GM19193 (cell line): Measurements from ENCODE around the gene KCNC1.

Experiments used
- POLR2A ChIP-seq: IDR thresholded peaks from 4 replicates; pipeline ENCODE4 v1.6.1; 2011; ENCODE audit not compliant: insufficient read depth, insufficient read length; ENCODE audit errors: extremely low read depth

KCNC1 gene

DNA sequence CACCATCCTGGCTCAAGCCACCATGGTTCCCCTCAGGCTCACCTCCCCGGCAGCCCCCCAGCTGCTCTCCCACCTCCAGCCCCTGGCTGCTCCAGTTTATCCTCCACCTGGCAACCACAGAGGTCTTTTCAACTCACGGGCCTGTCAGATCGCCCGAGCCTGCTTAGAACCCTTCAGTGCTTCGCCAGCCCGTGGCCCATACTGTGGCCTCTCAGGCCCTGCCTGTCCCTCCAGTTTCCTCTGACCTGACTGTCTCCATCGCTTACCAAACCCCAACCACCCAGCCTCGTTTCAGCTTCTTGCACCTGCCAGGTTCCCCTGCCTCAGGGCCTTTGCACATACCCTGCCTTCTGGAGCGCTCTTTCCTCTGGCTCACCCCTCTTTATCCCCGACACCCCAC is 6.9 kb downstream of the KCNC1 start:
- TF ChIP-seq POLR2A = no peak

DNA sequence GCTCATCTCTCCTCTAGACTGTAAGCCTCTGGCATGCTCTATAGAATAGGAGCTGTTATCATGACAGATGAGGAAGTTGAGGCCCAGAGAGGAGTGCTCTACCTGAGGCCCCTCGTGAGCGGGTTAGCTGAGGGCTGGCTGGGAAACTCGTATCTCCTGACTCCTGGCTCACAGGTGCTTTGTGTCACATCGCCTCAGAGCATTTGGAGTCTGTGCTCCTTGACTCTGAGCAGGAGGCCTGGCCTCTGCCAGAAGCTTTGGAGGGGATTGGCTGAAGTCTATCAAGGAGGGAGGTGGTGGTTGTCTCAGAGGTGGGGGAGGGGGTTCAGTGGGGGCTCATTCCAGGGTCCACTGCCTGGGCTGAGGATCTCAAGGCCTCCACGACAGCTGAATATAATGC is 7.4 kb downstream of the KCNC1 start:
- no peak for TF ChIP-seq POLR2A

DNA sequence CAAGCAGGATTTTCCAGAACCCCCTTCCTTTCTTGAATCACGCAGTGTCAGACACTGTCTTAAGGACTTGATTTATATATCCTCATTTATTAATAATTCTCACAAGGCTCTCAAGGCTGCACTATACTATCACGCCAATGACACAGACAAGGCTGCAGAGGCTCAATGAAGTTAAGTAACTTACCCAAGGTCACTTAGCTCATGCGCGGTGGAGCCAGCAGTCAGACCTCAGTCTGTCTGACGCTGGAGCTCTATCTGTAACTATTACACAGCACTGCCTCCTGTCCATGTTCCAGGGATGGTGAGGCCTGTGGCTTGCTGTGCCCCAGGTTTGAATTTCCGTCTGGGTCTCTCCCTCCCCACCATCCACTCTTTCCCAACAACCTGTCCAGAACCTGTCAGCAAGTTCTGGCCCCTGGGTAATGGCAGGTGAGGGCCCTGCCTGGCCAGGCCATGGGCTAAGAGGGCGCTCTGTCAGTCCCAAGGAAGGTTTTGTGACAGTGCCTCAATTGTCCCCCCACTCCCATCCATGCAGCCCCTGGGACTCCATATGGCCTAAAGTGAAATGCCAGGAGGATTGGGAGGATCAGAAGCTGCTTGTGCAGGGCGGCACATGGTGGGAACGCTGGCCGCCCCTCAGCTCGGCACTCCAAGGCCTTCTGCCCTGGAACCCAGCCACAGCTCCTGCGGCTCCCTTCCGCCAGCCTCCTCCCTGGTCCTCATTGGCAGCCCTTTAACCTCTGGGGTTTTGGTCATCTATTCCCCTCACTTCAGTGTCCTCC is 8.6 kb downstream of the KCNC1 start:
- TF ChIP-seq POLR2A = no peak

DNA sequence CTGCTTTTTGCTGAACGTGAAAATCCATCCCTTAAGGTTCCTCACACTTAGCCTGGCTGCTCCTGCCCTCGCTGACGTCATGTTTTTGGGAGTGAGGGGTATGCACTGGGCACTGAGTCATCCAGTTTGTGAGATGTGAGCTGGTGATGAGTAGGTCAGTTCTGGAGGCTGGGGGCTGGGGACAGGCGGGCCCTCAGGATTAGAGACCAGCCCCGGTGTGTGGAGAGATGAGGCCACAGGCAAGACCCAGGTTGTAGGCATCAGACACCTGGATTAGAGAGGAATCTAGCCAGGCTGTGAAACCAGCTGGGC is 9.2 kb downstream of the KCNC1 start:
- TF ChIP-seq POLR2A = no peak

DNA sequence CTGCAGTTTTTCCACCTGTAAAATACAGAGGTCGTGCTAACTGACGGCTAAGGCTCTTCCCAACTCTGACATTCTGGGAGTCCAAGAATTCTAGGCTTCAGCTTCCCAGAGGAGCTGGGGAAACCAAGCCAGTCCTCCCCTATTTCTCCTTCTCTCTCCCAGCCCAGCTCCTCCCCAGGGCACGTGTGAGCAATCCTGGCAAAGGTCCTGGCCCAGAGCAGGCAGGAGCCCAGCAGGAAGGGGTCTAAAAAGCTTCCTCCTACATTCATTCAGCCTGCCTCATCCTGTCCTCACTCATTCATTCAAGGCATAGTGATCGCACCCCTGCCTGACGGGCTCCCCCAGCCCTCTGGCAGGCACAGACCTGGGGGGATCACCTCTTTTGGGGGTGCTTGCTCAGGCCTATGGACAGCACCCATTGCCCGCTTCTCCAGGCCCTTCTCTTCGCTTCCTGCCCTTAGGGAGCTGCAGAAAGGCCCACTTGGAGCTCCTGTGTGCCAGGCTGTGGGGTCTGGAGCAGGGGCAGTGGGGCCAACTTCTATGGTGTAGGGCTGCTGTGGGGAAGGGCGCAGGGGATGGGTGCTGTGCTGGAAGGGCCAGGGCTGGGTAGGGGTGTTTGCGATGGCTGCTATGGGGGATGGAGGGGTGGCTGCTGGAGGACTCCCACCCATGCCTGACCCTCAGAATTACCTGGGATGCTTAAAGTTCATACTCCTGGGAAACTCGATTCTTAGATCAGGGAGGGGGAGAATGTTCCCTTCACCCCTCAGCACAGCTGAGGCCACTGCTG is 9.8 kb downstream of the KCNC1 start:
- no peak for TF ChIP-seq POLR2A

DNA sequence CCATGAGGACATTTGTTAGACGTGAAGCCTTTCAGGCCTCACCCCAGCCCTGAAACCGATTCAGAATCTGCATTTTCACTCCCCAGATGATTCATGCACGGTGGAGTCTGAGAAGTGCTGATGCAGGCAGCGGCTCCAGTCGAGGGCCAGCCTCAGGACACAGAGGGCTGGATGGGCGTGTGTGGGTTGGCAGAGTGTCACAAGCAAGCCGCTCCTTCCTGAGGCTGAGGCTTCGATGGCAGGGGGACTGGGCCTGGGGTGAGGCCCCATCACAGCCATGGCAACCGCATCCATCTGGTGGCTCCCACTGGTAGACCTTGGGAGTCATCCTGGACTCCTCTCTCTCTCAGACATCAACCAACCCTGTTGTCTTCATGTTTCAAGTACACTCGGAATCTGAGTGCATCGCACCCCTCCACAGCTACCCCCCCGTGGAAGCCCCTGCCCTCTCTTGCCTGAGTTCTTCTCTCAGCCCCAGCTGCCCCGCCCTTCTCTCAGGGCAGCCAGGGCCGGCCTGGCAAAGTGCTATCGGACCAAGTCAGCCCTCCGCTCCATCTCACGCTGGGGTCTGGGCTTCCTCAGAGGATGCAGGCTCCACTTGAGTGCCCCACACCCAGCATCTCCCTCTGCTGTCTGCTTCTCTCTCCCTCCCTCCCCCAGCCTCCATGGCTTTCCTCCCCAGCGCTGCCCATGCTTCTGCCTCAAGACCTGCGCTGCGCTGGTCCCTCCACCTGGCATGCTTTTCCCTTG is 10.6 kb downstream of the KCNC1 start:
- no peak for TF ChIP-seq POLR2A

DNA sequence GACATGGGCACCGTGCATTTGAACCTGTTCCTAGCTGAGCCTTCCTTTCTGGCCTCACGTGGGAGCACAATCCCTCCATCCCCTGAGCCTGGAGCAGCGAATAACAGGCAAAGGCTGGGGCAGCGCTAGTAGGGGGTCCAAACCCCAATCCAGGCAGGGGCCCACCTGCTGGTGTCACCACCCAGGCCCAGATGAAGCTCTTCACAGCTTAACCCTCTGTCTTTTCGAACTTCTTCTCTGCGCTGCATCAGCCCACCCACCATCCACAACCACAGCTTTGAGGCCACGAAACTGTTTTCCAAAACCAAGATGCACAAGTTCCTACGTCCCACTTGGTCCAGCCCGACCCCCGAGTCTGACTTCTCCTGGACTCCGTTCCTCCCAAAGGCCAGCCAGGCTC is 11.5 kb downstream of the KCNC1 start:
- no peak for TF ChIP-seq POLR2A

DNA sequence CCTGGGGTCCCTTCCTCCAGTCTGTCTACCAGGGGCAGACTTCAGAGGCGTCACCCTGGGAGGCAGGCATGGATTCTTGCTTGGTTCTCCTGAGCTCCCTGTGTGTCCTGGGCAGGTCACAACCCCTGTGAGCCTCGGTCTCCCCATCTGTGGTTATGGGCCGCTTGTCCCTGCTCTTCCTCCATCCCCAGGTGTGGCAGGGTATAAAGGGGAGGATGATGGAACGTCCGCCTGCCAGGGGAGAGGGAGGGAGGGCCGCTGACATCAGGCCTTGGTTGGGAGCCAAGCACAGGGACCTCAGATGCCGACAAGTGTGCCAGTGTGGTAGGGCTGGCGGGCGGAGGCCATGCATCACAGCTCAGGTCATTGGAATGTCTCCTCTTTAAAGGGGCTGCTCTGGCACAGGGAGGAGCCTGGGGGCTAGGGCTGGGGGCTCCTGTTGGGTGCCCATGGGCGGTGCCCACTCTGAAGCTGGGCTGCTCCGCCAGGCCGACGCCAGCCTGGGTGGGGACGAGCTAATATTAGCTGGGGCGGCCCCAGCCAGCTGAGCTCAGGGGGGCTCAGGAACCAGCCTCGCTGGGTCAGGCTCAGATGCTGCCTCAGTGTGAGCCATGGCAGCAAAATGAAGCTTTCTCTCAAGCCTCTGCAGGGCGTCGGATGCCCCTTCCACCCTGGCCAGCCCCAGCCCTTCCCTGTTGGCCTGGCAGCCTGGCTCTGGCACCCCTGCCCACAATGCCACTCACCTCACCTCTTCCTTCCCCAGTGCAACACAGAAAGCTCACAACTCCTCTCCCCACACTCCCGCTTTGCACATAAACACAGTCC is 12.8 kb downstream of the KCNC1 start:
- no peak for TF ChIP-seq POLR2A

DNA sequence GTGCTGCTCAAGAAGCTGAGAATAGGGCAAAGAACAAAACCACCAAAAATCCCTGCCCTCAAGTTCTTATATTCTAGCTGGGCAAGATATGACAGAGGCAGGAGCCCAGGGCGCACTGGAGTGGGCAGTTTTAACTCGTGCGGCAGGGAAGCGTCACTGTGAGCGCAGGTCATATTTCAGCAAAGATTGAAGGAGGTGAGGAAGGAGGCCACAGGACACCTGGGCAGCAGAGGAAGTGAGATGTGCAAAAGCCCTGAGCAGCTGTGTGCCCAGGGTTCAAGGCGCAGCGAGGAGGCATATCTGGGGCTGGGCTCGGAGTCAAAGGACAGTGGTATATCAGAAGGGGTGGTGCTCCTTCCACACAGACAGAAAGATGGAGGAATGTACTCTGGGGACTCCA is 13.5 kb downstream of the KCNC1 start:
- no peak for TF ChIP-seq POLR2A

DNA sequence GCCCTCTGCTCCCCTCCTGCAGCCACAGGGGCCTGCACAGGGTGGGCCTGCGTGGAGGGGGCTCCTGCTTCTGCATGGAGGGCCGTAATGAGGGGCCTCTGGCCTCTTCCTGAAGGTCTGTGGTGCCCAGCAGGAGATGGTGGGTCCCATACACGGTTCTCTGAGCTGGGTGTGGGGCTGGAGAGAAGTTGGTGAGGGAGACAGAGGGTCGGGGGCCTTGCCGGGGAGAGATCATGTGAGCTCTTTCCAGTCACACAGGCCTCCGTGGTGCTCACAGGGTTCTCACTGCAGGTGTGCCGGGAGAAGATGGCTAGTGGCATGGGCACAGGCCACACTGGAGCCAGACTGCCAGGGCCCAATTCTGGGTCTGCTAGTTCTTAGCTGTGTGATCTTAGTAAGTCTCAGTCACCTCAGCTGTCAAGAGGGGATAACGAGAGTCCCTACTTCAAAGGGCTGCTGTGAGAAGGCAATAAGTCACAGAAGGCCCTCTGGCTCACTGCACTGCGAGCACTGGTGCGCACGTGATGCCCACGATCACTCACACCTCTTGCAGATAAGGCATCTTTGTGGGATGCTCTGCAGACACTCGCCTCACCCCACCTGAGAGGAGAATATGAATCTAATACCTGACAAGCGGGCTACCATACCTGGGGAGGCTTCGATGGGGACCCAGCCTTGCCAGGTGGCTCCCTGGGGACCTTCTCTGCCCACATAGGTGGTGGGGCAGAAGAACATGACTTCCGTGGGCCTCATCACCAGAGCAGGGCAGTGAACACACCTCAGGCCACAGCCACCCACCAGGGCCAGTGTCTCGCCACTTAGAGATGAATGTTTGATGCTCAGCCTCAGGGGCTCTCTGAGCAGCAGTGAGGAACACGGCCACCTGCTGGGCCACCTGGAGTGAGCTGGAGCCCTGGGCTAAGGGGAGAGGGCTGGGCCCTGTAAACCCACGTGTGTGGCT is 14.5 kb downstream of the KCNC1 start:
- no peak for TF ChIP-seq POLR2A

DNA sequence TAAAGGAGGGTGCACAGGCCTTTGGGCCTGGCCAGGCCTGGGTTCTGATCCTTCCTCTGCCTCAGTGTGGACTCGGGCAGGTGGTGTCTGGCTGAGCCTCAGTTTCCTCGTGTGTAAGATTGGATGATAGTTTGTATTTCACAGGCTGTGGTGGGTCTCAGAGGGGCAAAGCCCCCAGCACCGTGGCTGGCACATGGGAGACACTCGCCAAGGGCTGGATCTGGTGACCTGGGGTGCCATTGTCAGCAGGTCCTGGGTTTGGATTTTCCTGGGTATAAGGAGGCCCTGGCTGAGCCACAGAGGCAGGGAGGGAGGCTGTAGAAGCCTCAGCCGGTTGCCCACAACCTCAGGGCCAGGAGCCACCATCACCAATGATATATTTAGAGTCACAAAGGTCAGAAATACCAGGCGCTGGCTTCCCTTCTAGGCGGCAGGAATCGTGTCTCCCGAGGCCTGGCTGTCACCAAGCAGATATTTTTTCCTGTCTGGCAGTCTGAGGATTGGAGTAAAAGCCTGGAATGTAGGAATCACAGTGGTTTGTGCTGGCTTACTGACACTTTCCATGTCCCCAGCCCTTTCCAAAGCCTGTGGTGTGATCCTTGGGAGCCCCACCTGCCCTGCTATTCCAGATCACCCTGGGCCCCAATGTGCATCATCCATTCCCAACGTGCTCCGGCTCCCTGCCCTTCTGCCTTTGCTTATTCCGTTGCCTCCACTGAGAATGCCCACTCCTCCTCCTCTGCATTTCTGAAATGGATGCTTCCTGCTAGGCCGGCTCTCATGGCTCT is 15.6 kb downstream of the KCNC1 start:
- no peak for TF ChIP-seq POLR2A

DNA sequence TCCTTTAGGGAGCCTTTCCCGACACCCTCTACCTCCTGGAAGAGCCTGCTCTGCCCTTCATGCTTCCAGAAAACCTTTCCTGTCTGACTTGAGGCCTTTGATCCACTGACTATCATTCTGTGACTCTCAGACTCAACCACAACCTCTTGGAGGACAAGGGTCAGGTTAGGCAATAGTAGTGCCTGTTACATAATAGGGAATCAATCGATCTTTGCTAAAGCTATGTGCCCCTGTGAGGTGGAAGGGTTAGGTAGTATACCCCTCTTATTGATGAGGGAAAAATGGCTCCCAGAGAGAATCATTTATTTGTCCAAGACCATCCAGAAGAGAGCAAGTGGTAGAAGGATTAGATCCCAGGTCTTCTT is 16.2 kb downstream of the KCNC1 start:
- TF ChIP-seq POLR2A = no peak

DNA sequence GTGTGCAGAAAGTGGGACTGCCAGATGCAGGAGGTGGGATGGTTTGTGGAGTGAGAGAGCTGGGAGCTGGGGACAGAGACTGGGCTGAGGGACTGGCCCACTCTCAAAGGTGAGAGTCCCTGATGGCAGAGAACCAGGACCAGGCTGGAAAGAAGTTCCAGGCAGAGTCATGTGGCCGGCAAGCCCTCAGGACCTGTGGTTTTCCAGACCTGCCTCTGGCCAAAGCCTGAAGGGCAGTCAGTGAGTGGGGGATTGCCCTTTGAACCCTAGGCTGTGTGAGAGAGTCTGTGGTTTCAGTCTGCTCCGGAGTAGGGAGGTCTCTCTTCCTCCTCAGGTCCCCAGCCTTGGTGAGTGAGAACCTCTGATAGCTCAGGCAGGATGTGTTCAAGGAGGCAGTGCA is 17.0 kb downstream of the KCNC1 start:
- TF ChIP-seq POLR2A = no peak
